ENCODE results near the gene IL17RD. TPM values are rescaled to one million over a fixed set of nuclear protein-coding genes. Genes with fewer than 3 reads are reported as not detected.
A peak's percentile ranks its signal among the peaks of the same experiment; 100 is the strongest.

IL17RD gene
- 10 to 100 TPM in 1 of 5 donors, 1 to 10 TPM in 3, under 1 TPM in 1; 0.72 to 10.1 (median 5.3) TPM for total RNA-seq
- polyA plus RNA-seq = under 1 TPM in 2 of 3 donors, not detected in 1; 0.25 to 0.45 TPM
- long read RNA-seq, donor 1, partial matches to known transcripts = 0 of 1 reads
- long read RNA-seq, donor 1, other reads (novel, unspliced or antisense) = 0 of 1 reads
- long read RNA-seq, donor 2, full-length matches to known transcripts = 1 of 1 reads
- long read RNA-seq, donor 2, partial matches to known transcripts = 0 of 1 reads
- long read RNA-seq, donor 2, other reads (novel, unspliced or antisense) = 0 of 1 reads
- long read RNA-seq, donor 3 = 0 reads
- long read RNA-seq, donor 4 = 0 reads
- long read RNA-seq, donor 5 = 0 reads
- long read RNA-seq, donor 6 = 0 reads
- long read RNA-seq, donor 7, full-length matches to known transcripts = 1 of 1 reads
- long read RNA-seq, donor 7, partial matches to known transcripts = 0 of 1 reads
- long read RNA-seq, donor 7, other reads (novel, unspliced or antisense) = 0 of 1 reads
- long read RNA-seq, donor 8, full-length matches to known transcripts = 1 of 1 reads
- long read RNA-seq, donor 8, partial matches to known transcripts = 0 of 1 reads
- long read RNA-seq, donor 8, other reads (novel, unspliced or antisense) = 0 of 1 reads
- long read RNA-seq, donor 9, full-length matches to known transcripts = 2 of 2 reads
- long read RNA-seq, donor 9, partial matches to known transcripts = 0 of 2 reads
- long read RNA-seq, donor 9, other reads (novel, unspliced or antisense) = 0 of 2 reads
- long read RNA-seq, donor 10 = 0 reads

DNA sequence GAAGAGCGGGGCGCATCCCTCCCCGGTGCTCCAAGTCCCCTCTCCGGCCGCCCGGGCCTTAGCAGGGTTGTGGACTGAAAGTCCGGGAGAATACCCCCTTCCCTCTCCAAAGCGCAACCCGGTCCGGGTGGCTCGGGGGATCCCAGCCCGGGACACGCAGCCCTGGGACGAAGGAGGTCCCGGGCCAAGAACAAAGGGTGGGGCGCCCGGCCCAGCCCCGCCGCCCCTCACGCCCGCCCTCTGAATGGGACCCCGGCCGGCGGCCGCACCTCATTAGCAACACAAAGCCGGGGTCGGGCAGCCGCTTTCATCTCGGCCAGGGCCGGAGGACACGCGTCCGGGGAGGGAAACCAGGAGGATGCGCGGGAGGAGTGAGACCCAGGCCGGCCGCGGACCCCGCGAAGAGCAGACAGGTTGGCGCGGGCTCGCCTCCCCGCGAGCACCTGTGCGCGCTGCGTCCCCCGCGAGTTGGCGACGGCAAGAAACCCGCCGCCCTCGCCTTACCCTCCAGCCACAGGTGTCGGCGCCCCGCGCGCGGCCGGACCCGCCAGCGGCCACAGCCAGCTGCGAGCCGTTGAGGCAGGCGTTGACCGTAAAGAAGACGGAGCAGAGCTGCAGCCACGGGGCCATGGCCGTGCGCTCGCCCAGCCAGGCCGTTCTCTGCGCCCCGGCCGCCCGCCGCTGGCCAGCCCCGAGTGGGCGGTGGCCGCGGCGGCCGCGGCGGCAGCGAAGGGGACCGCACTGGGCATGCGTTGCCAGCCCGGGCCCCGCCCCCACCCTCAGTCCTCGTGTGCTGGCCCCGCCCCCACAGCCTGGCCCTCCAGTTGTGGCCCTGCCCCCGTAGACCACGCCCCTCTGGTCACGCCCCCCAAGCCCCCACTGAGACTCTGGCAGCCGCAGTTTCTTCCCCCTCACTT lies at the start of gene IL17RD:
Gene IL17RD, minus strand, starts transcription at position 697 of the 917 bp plus-strand sequence. Its CDS starts 67 bp downstream, at position 630.
- intact Hi-C loops (cut with DNase I; ENCODE audit: low total_unique reads) = no loop called here
- H3K27me3 ChIP-seq = peaks cover 0 to 45% (median 12%) of the 10 kb centered on the region in 3 donors
- H3K4me3 ChIP-seq = peak within 1 kb of the TSS; percentile 76 to 97 (median 87)
- H3K4me1 ChIP-seq = peaks cover 9 to 42% (median 29%) of the 10 kb centered on the region in 4 donors
- no peaks in the 10 kb centered on the region for H3K36me3 ChIP-seq
- H3K9me3 ChIP-seq = no peaks in the 10 kb centered on the region
- peak; percentile 79 to 96 for DNase-seq
- peak within 1 kb of the TSS in 3 of 5 donors; percentile 43 to 78 (median 60) for H3K27ac ChIP-seq
- TF ChIP-seq EP300 (IDR thresholded peaks at IDR 0.05) (no peak), POLR2A (IDR thresholded peaks at IDR 0.05) (no peak), POLR2AphosphoS5 (IDR thresholded peaks at IDR 0.05) (no peak)
- TF ChIP-seq, protein P1, sequence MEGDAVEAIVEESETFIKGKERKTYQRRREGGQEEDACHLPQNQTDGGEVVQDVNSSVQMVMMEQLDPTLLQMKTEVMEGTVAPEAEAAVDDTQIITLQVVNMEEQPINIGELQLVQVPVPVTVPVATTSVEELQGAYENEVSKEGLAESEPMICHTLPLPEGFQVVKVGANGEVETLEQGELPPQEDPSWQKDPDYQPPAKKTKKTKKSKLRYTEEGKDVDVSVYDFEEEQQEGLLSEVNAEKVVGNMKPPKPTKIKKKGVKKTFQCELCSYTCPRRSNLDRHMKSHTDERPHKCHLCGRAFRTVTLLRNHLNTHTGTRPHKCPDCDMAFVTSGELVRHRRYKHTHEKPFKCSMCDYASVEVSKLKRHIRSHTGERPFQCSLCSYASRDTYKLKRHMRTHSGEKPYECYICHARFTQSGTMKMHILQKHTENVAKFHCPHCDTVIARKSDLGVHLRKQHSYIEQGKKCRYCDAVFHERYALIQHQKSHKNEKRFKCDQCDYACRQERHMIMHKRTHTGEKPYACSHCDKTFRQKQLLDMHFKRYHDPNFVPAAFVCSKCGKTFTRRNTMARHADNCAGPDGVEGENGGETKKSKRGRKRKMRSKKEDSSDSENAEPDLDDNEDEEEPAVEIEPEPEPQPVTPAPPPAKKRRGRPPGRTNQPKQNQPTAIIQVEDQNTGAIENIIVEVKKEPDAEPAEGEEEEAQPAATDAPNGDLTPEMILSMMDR (IDR thresholded peaks at IDR 0.05) = no peak
- WGBS, 5 donors = 0 to 1% (median 1%) methylated on average over 36 to 98 of the region's 98 CpGs

DNA sequence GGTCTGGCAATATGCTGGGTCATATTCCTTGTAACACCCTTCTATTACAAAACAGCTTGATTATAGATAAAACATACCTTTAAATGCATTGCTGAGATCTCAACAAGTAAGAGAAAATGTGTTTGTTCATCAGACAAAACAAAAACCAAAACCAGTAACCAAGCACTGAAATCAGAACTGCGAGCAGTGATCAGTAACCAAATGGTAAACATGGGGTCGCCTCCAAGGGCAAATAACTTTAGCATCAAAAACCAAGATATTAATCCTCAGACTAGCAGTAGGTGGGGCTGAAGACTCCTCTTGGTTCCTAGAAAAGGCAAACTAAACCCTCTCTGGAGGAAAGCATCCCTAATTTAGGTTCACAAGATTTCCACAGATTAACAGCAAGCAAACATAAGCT lies 41.3 kb upstream of the IL17RD start:
- H3K9me3 ChIP-seq = no peaks in the 10 kb centered on the region
- no peak for DNase-seq
- H3K27me3 ChIP-seq = no peaks in the 10 kb centered on the region
- H3K27ac ChIP-seq = no peak overlapping the region
- no peak overlapping the region for H3K4me3 ChIP-seq
- H3K4me1 ChIP-seq = no peaks in the 10 kb centered on the region
- 61 to 88% (median 81%) methylated on average over 2 of the region's 2 CpGs for WGBS, 5 donors
- no peak for TF ChIP-seq EP300 (IDR thresholded peaks at IDR 0.05)
- TF ChIP-seq, protein P1 (IDR thresholded peaks at IDR 0.05) = no peak
- TF ChIP-seq POLR2A (IDR thresholded peaks at IDR 0.05) = no peak
- no peak for TF ChIP-seq POLR2AphosphoS5 (IDR thresholded peaks at IDR 0.05)
- H3K36me3 ChIP-seq = no peaks in the 10 kb centered on the region
- intact Hi-C loops (cut with DNase I; ENCODE audit: low total_unique reads) = no loop called here

DNA sequence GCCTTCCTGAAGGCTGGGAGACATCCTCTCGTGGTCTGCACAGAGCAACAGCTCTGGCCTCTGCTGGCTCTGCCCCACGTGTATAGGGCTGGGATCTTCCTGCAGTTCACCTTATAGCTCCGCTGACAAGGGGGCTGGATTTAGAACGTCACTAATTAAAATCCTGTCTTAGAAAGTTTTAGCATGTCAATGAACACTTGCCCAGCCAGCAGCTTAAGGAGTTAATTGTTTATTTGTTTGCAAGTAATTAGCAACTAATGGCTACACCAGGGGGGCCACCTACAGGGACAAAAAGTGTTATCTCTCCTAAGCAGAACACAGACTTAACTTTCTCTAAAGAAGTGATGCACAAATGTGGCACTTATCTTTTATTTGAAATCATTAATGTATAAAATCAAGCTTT lies 34.7 kb upstream of the IL17RD start, which contains the start of gene HESX1:
Gene HESX1, minus strand, starts transcription at position 84 of the 403 bp plus-strand sequence. Its CDS starts 60 bp downstream, at position 24.
- Histone ChIP-seq H3K4me3 (no peak within 1 kb of the TSS), H3K27ac (no peak within 1 kb of the TSS), H3K4me1 (no peaks in the 10 kb centered on the region), H3K36me3 (no peaks in the 10 kb centered on the region), H3K27me3 (peaks cover 0 to 12% (median 0%) of the 10 kb centered on the region in 3 donors), H3K9me3 (no peaks in the 10 kb centered on the region)
- DNase-seq = no peak
- TF ChIP-seq, protein P1 (IDR thresholded peaks at IDR 0.05) = no peak
- TF ChIP-seq POLR2A (IDR thresholded peaks at IDR 0.05) (no peak), EP300 (IDR thresholded peaks at IDR 0.05) (no peak)
- intact Hi-C loops (cut with DNase I; ENCODE audit: low total_unique reads) = no loop called here
- WGBS, 5 donors = 55 to 67% (median 63%) methylated on average over 4 of the region's 4 CpGs
